Skeletal muscle satellite cell (primary cell): ENCODE measurements around the gene SLC35C1.

Source experiments
- H3K27me3 ChIP-seq: 2 replicates; pipeline ENCODE4 v1.7.0; 2013; ENCODE audit warnings: low read length; ENCODE audit not compliant: control insufficient read depth, insufficient read depth
- H3K36me3 ChIP-seq: 2 replicates; pipeline ENCODE4 v1.7.0; 2013; ENCODE audit warnings: mild to moderate bottlenecking, control low read depth, low read length; ENCODE audit not compliant: insufficient read depth
- H3K4me1 ChIP-seq: 2 replicates; pipeline ENCODE4 v1.7.0; 2013; ENCODE audit warnings: low read length; ENCODE audit not compliant: control insufficient read depth, insufficient read depth
- H3K4me2 ChIP-seq: 2 replicates; pipeline ENCODE4 v1.7.0; 2013; ENCODE audit warnings: mild to moderate bottlenecking, low read length
- H3K4me3 ChIP-seq: 2 replicates; pipeline ENCODE4 v1.7.0; 2013; ENCODE audit warnings: low read length
- H3K9ac ChIP-seq: 2 replicates; pipeline ENCODE4 v1.7.0; 2013; ENCODE audit warnings: mild to moderate bottlenecking, low read depth, low read length, moderate library complexity
- H3K9me3 ChIP-seq: replicated peaks from 2 replicates; pipeline ENCODE4 v1.7.0; 2013; ENCODE audit warnings: mild to moderate bottlenecking, control low read depth, low read length

SLC35C1 gene

DNA sequence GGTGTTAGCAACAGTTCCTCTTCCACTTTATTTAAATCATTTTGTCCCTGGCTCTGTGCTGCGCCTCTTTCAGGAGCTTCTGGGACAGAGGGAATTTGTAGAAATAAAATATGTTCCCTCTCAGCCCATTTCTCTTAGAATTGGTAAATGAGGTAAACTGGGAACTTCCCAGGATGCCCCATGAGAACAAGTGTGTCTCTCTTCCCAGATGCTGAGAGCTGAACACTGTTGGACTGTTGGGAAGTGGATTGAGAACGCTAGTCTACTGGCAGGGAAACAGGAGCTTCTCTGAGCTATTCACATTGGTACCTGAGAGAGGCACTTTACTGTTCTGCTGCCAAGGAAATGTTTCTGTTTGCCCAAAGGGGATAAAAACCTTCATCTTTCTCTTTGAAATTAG lies 46.3 kb downstream of the SLC35C1 start:
- Histone ChIP-seq H3K4me2 (no peak overlapping the region), H3K4me1 (peaks cover 17% of the 10 kb centered on the region), H3K4me3 (no peak overlapping the region), H3K27me3 (no peaks in the 10 kb centered on the region), H3K9me3 (no peaks in the 10 kb centered on the region), H3K9ac (no peak overlapping the region), H3K36me3 (no peaks in the 10 kb centered on the region)

DNA sequence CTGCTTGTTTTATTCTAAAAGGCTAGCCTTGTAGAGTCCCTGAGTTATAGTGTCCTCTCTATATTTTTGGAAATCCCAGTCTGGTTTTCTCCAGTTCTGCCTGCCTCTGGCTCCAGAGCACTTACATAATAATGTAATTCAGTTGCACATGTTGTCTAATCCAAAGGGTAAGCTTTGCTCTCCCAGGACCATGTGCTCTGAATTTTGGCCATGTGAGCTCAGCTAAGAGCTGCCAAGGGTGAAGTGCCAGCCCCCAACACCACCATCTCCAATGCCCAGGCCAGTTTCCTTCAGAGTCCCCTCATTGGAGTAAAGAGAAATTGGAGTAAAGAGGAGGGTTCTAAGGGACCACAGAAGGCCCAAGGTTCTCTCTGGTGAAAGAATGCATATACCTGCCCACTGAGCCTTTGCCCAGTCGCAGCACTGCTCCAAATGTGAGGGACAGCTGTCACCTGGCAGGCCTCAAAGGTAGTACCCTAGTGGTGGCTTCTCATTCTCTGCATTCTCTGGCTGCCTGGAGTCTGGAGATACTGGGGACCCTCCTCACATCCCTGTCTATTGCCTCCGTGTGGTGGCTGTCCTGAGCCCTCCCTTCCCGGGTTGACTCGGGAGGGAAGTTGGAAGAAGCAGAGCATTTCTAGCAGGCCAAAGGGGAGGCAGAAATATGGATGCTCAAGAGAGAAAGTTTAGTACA lies 47.2 kb downstream of the SLC35C1 start:
- H3K4me3 ChIP-seq, result no peak overlapping the region
- H3K27me3 ChIP-seq, result no peaks in the 10 kb centered on the region
- no peaks in the 10 kb centered on the region for H3K9me3 ChIP-seq
- H3K4me1 ChIP-seq, result peaks cover 10% of the 10 kb centered on the region
- H3K9ac ChIP-seq, result no peak overlapping the region
- no peak overlapping the region for H3K4me2 ChIP-seq
- no peaks in the 10 kb centered on the region for H3K36me3 ChIP-seq

DNA sequence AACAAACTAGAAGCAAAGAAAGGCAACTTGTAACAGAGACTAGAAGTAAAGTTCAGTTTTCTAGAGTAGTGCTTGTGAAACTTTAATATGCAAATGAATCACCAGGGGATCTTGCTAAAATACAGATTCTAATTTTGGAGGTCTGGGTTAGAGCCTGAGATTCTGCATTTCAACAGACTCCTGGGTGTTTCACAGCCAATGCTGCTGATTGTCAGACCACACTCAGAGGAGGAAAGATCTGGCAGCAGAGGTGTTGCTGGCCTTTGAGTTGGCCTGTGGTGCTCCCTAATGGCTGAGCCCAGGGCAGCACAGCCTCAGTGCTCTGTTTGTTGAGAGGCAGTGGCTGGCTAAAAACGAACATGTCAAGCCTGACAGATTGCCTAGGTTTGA lies 47.8 kb downstream of the SLC35C1 start:
- Histone ChIP-seq H3K4me3 (no peak overlapping the region), H3K4me2 (no peak overlapping the region), H3K36me3 (peaks cover under 1% of the 10 kb centered on the region), H3K9ac (no peak overlapping the region), H3K9me3 (no peaks in the 10 kb centered on the region), H3K4me1 (peaks cover 10% of the 10 kb centered on the region), H3K27me3 (no peaks in the 10 kb centered on the region)

DNA sequence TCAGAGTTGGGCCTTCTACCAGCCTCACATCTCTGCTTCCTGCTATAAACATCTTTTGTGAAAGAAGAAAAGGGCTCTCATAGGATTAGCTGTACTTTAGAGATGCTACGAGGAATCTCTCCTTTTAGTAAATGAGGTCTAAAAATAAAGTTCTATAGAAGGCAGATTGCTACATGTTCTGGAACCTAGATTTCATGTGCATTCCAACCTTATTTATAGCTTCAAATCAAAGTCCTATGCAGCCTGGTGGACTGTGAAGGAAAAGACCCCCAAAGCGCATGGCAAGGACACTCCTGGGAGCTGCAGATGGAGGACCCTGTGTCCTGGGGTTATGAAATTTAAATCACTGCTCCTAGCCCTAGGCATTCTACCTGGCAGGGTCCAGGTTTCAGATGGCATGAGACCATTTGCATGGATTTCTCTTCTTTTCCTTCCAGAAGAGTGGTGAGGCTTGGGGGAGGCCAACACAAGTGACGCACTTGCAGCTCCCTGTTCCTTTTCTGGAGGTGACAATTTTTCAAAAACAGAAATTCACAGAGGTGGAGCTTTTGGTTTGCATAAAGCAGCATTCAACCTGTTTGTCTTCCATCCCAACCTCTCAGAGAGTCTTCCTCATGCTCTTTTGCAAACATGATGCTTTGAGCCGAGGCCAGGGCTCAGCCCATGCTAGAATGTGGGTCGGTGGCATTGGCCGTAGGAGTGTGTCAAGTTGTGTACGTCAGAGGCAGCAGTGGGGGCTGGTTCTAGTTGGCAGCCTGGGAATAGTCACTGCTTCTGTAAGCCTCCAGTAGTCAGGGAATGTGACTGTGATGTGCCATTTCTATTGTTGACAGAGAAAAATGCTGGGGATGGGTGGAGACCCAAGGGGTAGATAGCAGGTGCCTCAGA lies 48.6 kb downstream of the SLC35C1 start:
- H3K27me3 ChIP-seq, result no peaks in the 10 kb centered on the region
- peaks cover 3% of the 10 kb centered on the region for H3K4me1 ChIP-seq
- no peaks in the 10 kb centered on the region for H3K9me3 ChIP-seq
- H3K9ac ChIP-seq, result no peak overlapping the region
- peaks cover 9% of the 10 kb centered on the region for H3K36me3 ChIP-seq
- no peak overlapping the region for H3K4me2 ChIP-seq
- no peak overlapping the region for H3K4me3 ChIP-seq

DNA sequence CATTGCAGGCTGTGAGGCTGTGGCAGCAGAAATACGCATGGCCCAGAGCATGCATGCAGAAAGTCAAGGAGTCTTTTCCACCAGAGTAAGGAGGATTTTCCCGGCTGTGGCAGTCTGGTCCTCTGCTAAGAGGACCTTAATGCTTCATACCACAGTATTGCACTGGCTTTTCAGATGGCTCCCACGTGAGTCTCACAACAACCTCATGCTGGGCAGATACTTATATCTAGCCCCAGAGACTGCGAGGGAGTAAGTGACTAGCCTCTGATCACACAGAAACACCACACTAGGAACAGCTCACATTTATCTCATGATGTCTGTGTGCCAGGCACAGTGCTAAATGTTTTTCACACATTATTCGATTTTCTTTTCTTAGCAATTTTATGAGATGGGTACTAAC lies 50.4 kb downstream of the SLC35C1 start:
- no peak overlapping the region for H3K9ac ChIP-seq
- no peak overlapping the region for H3K4me2 ChIP-seq
- peaks cover 15% of the 10 kb centered on the region for H3K4me1 ChIP-seq
- H3K9me3 ChIP-seq, result no peaks in the 10 kb centered on the region
- H3K36me3 ChIP-seq, result peaks cover 11% of the 10 kb centered on the region
- H3K27me3 ChIP-seq, result no peaks in the 10 kb centered on the region
- no peak overlapping the region for H3K4me3 ChIP-seq

DNA sequence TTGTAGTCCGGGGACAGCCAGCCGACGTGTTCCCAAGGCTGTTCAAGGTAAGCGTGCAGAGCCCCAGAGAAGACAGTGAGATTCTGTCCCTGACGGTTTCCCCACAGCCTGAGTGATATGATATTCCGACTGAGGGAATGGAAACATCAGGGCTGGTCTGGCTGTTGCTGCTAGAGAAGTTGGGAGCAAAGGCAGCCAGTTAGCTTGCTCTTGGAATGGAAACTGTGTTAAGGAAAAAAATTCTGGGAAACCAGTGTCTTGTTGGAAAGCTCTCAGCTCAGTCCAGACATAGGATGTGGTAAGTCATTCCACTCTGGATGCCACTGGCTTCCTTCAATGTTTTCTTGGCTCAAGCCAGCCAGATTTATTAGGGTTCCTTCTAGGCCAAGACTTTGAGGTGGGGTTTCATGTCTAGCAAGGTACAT lies 51.1 kb downstream of the SLC35C1 start:
- Histone ChIP-seq H3K36me3 (peaks cover 11% of the 10 kb centered on the region), H3K4me1 (peaks cover 15% of the 10 kb centered on the region), H3K9me3 (no peaks in the 10 kb centered on the region), H3K9ac (no peak overlapping the region), H3K4me3 (no peak overlapping the region), H3K27me3 (no peaks in the 10 kb centered on the region), H3K4me2 (no peak overlapping the region)

DNA sequence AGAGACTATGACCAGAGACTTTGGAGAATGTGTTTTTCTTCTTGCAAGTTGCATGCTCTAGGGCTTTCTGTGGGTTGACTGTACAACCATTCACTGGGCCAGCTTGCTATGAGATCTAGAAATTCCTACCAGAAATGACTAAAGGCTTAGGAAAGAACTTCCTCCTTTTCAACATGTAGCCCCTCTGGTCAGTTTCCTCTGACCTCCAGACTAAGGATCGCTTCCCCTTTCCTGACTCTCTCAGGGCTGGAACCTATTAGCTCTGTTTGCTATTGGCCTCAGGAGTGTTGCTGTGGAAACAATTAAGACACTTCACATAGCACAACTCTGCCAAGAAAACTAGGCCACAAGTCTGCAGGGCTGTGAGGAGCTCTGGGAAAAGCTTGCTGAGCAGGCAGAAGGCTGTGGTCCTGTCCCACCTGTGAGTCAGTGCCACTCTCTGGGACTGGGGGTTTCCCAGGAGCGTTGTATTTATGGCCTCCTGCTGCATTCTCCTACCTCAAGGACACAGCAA lies 53.1 kb downstream of the SLC35C1 start:
- Histone ChIP-seq H3K4me1 (peaks cover 15% of the 10 kb centered on the region), H3K9ac (no peak overlapping the region), H3K27me3 (no peaks in the 10 kb centered on the region), H3K4me2 (no peak overlapping the region), H3K4me3 (no peak overlapping the region), H3K9me3 (no peaks in the 10 kb centered on the region), H3K36me3 (peaks cover 24% of the 10 kb centered on the region)

DNA sequence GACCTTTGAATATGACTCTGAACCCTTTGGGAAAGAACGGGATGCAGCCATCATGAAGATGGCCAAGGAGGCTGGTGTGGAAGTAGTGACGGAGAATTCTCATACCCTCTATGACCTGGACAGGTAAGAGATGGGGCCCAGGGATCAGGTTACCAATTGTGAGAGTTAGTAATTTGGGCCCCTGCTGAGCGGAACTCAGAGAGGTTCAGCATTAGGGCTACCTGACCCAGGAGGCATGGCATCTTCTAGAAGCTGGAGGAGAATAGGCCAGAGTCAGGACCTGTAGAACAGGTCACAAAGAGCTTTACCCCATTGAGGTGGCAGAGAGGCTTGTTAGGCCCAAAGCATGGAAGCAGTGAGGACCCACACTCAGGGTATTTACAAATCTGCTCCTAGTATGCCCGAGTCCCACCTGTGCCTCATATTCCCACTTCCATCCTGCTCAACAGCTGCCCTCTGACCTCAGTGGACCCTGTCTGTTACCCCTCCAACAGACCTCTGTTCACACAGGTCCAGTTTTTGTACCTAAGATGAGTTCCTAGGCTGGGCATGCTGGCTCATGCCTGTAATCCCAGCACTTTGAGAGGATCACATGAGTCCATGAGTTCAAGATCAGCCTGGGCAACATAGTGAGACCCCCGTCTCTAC lies 53.9 kb downstream of the SLC35C1 start:
- peak overlapping the region; percentile 62 for H3K4me2 ChIP-seq
- H3K36me3 ChIP-seq, result peaks cover 33% of the 10 kb centered on the region
- no peaks in the 10 kb centered on the region for H3K9me3 ChIP-seq
- H3K9ac ChIP-seq, result no peak overlapping the region
- no peaks in the 10 kb centered on the region for H3K27me3 ChIP-seq
- peaks cover 15% of the 10 kb centered on the region for H3K4me1 ChIP-seq
- H3K4me3 ChIP-seq, result no peak overlapping the region

DNA sequence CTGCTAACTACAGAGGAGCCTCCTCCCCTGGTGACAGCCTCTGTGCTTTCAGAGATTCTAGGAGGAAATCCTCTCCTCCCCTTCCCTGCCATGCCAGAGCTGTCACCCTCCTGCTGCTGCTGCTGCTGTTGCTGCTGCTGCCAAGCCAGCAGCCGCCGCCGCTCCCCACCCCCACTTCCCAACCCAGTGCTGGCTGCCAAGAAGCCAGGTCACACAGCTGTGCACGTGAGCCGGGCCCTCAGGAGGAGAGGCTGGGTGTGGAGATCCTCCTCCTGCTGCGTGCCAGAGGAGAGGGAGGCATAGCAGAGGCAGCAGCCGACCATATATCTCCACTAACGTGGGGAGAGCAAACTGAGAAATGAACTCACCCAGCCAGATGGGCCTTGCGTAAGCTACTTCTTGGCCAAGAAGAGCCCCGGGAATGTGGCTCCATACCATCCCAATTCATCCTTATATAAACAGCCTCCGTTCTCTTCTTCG lies 54.8 kb downstream of the SLC35C1 start:
- H3K4me2 ChIP-seq, result peak overlapping the region; percentile 62
- H3K4me3 ChIP-seq, result peak overlapping the region; percentile 11
- peaks cover 34% of the 10 kb centered on the region for H3K36me3 ChIP-seq
- peaks cover 15% of the 10 kb centered on the region for H3K4me1 ChIP-seq
- H3K27me3 ChIP-seq, result no peaks in the 10 kb centered on the region
- H3K9me3 ChIP-seq, result no peaks in the 10 kb centered on the region
- H3K9ac ChIP-seq, result no peak overlapping the region

DNA sequence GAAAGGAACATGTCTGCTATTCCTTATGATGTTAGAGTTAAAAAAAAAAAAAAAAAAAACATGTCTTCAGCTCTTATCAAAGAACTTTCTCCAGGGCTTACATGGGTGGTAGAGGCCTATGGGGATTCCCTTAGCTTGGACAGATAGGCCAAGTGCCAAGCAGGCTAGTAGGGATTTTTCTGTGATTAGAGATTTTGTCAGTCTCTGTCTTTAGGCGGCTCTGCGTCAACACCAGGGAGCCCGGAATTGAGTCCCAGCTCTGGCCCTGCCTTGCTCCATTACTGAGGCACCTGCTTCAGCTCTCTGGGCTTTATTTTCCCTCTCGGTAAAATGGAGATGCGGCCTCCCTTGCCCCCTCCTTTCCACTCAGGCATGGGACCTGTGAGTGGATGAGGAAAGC lies 55.4 kb downstream of the SLC35C1 start:
- no peaks in the 10 kb centered on the region for H3K27me3 ChIP-seq
- peaks cover 34% of the 10 kb centered on the region for H3K36me3 ChIP-seq
- peaks cover 15% of the 10 kb centered on the region for H3K4me1 ChIP-seq
- H3K4me2 ChIP-seq, result peak overlapping the region; percentile 62
- H3K9ac ChIP-seq, result no peak overlapping the region
- H3K4me3 ChIP-seq, result no peak overlapping the region
- no peaks in the 10 kb centered on the region for H3K9me3 ChIP-seq

DNA sequence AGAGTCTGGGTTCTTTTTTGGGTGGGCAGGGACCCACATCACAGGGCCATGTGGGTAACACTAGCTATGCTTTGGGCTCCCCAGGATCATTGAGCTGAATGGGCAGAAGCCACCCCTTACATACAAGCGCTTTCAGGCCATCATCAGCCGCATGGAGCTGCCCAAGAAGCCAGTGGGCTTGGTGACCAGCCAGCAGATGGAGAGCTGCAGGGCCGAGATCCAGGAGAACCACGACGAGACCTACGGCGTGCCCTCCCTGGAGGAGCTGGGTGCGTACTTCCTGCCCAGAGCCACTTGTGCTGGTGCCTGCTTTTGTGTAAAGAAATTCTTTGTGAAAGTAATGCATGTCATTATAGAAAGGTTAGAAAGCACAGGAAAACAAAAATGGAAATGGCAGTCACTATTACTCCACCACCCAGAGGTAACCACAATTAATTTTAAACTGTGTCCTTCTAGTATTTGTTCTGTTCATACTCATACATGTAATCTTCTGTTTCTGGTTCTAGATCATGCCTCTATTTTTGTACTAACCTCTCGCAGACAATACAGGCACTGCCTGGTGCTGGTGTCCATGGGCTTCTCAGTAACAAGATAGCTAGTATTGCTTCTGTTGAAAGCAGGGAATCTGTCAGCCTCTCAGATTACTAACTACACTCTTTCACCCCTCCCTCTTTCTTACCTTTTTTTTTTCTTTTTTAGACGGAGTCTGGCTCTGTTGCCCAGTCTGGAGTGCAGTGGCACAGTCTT lies 56.0 kb downstream of the SLC35C1 start:
- no peak overlapping the region for H3K4me2 ChIP-seq
- H3K9me3 ChIP-seq, result no peaks in the 10 kb centered on the region
- no peak overlapping the region for H3K4me3 ChIP-seq
- no peaks in the 10 kb centered on the region for H3K27me3 ChIP-seq
- peaks cover 15% of the 10 kb centered on the region for H3K4me1 ChIP-seq
- H3K36me3 ChIP-seq, result peaks cover 34% of the 10 kb centered on the region
- no peak overlapping the region for H3K9ac ChIP-seq
